ENCODE data around the gene ILDR2.

Gene ILDR2

DNA sequence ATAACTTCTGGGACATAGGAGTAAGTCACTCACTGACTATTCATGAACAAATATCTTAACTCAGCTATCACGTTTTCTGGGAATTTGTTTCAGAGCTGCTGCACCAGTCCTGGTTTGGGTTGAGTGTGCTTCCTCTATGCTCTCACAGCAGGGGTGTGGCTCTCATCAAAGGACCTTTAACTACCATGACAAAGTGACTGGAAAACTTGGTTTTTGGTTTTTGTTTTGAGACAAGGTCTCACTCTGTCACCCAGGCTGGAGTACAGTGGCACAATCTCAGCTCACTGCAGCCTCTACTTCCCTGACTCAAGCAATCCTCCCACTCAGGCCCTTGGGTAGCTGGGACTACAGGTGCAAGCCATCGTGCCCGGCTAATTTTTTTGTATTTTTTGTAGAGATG lies 4.1 kb downstream of the ILDR2 start:
- no peak for DNase-seq

DNA sequence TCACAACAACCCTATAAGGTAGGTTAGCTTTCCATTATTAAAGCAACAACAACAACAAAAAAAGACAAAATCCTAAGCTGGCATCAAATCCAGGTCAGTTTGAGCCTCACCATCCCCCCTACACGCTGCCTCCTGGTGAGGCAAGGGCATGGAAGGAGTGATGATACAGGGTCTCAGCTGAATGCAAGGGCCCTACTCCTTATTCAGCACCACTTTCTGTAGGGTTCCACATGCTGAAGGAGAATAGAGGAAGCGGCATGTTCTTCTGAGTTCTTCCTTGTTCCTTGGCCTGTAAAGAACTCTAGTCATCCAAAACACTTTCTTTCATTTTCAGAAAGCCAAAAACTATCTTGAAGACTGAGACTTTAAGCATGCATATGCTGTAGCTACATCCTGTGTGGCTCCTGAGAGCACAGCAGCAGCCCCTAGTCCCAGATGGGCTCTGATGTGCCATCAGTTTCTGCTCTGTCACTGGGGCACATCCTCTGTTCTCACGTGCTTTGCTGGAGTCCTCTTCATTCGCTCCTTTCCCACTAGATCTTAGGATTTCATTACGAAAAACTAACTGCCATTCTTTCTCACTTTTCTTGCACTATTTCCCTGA lies 6.2 kb downstream of the ILDR2 start:
- no peak for DNase-seq

DNA sequence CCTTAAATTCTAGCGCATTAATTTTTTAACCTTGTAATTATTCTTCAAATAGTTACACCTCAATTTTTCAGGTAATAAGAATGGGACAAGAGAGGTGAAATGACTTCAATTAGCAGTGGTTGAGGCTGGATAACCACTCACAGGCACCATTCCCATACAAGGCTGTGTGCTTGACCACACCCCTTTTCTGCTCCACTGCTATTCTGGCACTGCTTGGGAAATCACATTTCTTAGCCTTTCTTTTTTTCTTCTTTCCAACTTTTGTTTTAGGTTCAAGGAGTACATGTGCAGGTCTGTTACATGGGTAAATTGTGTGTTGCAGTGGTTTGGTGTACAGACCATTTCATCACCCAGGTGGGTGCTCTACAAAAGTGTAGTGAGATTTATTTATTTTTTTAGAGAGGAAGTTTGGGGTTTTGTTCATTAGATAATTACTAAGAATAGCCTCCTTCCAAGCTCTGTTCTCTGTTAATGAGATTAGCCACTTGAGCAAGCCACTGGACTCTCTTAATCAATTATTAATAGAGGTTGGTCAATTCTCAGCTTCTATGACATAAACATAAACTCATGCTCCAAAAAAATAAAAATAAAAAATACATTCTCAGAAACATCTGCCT lies 14.4 kb downstream of the ILDR2 start:
- no peak for DNase-seq

- DNase-seq: no peak
Observed at GRCh38 chr1:166956872-166957271, 18.5 kb downstream of the ILDR2 start.

GRCh38 chr1:166956057-166956850 lies 19.1 kb downstream of the ILDR2 start:
- no peak for DNase-seq

- no peak for DNase-seq
Observed at GRCh38 chr1:166953491-166953890, 21.8 kb downstream of the ILDR2 start.

- DNase-seq: no peak
Observed at GRCh38 chr1:166952002-166952746, 23.2 kb downstream of the ILDR2 start.

DNA sequence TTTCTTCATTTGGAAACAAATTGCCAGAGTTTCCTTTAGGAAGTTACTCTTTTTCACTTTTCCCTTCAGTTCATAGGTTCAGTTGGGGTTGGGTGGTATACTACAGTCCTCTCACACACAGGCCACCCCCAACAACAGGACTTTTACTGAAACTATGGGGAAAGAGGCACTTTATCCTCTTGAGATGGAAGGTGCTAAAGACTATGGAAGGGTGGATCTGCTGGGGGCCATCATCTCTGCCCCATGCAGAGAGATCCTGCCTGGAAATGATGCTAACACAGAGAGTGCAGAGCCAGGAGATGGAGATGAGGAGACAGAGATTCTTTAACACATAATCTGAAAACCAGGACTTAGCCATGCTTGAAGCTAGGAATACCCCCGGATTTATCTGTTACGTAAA lies 24.3 kb downstream of the ILDR2 start:
- no peak for DNase-seq

- peak in 3 of 14 donors; percentile 7 to 15 (median 9) for DNase-seq
Observed at GRCh38 chr1:166950156-166950555, 25.2 kb downstream of the ILDR2 start.

DNA sequence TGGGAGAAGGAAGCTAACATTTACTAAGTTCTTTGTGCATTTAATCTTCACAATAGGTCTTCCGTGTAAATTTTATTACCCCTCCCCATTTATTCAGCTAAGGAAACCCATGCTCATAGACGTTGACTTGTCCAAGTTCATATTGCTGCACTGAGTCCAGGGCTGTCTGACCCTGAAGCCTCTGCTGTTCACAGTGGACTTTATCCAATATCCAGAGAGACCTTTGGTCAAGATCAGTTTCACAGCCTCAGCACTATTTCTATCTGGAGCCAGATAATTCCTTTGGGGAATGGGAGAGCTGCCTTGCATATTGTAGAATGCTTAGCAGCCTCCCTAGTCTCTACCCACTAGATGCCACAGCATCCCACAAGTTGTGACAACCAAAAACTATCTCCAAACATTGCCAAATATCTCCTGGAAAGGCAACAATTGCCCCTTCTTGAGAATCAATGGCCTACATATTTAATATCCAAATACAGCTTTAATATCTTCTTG lies 26.4 kb downstream of the ILDR2 start:
- DNase-seq: no peak

DNA sequence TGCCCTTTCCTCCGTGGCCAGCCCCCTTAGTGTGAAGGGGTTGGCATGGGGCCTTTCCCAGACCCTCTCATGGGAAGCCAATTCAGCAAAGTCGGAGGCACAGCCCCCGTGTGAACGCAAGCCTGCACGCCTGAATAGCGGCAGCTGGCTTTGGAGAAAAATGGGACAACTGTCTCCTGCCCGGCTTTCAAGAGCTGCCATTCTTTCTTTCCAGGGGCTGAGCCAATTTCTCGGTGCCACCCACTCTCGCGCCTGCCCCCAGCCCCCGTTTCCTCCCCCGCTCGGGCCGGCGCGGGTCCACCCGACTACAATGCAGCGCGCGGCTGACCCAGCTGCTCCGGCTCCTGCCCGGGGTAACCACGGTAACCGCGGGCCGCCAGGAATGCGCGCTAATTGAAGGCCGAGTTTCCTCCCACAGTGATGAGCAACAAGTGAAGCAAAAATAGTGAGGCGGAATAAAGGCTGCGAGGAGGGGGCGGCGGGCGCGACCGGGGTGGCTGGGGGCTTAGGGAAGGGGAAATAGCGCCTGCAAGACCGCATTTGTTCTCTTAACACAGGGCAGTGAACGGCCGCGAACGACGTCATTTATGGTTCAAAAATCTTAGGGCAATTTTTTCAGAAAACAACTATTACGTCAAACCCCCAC lies 27.8 kb downstream of the ILDR2 start:
- peak in 13 of 14 donors; percentile 59 to 93 (median 82) for DNase-seq

GRCh38 chr1:166944186-166944967 lies 31.0 kb downstream of the ILDR2 start:
- no peak for DNase-seq

DNA sequence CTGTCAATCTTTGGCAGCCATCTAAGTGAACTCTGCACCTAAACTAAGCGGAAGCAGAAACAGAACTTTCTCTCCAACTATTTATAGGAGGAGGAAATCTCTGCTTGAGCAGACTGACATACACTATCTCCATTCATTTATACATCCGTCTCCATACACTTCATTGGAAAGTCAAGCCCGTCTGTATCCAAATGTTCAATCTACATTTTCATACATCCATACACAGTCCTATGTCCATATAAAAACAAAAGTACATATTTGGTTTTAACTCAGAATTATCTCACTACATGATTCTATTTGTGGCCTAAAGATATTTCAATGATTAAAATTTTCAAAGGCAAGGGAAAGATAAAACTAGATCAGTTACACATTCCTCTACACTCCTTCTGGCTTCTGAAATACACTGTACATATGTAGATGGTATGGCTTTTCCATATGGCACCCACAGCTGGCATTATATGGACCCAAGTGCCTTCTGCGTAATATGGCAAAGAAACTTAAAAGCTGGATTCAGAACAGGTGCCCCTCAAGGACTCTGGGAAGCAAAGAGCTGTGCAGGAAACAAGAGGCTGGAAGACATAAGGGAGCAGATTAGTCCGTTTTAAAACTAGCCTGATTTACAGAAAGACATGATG lies 35.5 kb downstream of the ILDR2 start:
- no peak for DNase-seq

DNA sequence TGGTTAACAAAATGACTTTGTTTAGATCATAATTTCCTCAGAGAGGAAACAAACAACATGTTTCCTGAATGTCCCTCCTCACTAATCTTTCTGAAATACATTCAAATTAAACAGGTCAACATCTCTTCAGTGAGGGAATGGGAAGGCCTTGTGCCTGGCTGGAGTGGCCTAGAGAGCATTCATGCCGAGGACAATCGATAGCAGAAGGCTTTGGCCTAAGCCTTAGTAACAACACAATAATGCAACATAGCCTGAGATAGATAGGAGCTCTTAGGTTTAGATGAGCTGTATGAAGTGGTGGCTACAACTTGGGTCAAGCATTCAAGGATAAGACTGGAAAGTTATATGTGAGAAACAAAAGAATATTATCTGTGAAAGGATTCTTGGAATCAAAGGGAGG lies 37.4 kb downstream of the ILDR2 start:
- no peak for DNase-seq

- DNase-seq: no peak
Observed at GRCh38 chr1:166937329-166937728, 38.0 kb downstream of the ILDR2 start.

- DNase-seq: no peak
Observed at GRCh38 chr1:166933633-166934032, 41.7 kb downstream of the ILDR2 start.

DNA sequence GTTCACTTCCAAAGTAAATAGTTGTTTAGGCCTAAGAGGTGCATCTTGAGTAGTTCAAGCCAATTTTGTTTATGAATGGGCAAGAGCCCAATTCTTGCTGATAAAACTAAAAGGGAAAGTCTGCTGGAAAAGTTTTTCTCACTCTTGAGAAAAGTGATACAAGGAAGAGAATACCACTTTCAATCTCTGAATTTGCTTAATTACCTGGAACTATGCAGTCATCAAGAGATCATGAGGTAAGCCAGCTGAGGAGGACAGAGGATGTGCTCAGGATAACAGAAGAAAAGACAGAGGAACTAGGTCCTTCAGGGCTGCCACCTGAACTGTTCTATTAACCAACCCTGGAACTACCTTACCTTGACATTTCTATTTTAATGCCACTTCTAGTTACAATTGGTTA lies 42.2 kb downstream of the ILDR2 start:
- DNase-seq: no peak

DNA sequence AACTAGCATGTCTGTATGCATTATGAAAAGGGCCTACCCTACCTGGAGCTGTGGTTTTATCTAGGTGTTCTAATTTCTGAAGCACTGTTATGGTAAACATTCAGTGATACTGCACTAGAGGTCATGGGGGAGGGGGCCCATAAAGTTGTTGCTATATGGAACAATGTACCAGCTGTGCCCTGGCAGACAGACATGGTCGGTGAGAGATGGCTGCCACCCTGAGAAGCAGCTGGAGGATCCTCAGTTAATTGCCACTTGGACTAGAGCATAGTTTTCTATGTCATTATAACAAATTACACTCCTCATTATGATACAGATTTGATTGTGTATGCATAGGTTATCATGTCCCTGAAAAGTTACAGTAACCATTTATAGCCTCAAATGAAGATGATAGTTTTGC lies 45.4 kb downstream of the ILDR2 start:
- DNase-seq: no peak

GRCh38 chr1:166927701-166928100 lies 47.6 kb downstream of the ILDR2 start:
- no peak for DNase-seq

DNA sequence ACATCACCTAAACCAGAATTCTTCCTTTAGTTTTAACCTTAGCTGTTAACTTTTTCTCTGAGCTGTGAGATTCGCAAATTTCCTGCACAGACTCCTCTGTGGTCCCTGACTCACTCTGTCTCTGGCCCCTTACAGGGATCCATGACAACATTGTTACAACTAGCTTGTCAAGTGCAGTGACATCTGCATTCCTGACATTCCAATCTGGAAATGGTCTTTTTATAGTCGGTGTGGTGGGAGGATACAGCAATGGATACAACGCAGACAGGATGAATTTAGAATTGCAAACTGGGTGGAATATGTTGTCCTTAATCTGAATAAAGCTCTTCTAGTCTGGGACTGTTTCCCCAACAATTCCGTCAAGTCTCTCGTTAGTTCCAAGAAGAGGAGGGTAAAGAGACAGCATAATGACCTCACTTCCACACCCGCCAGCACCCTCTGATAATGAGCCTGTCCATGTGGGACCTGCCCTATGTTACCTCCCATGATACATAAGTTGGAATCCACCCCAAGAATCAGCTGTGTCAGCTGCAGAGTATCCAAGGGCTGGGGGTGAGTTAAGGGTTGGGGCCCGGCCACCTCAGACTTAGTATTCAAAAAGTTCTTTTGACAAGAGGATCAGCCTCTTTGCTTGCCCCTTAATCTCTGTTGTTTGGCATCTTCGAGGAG lies 49.4 kb downstream of the ILDR2 start:
- no peak for DNase-seq
